Right atrium auricular region (tissue), 2 donors: ENCODE measurements around the gene CBY3. TPM values are rescaled to one million over a fixed set of nuclear protein-coding genes. Genes with fewer than 3 reads are reported as not detected.
A peak's percentile ranks its signal among the peaks of the same experiment; 100 is the strongest.
"Not testable (repeated sequence)": the region's sequence is repeated elsewhere in the genome, so short reads cannot be mapped to it uniquely, and the experiment has no call there.

ENCODE experiments used
- DNase-seq: peaks from one replicate; pipeline ENCODE4 v3.0.0-alpha.2; 2019; ENCODE audit warnings: low spot score
- H3K27ac ChIP-seq, 2 donors: fragments of 200-600 bp; sonication (generic); 1 replicate in 1 of 2; 2 replicates in 1 of 2; pipeline ENCODE4 v1.5.1; 2016 to 2019
- H3K27me3 ChIP-seq, 2 donors: fragments of 200-600 bp; sonication (generic); one replicate each; pipeline versions ENCODE4 v1.5.1 to v1.6.0; 2017 to 2019
- H3K36me3 ChIP-seq: fragments of 200-600 bp; sonication (generic); one replicate; pipeline ENCODE4 v1.5.1; 2016
- H3K4me1 ChIP-seq, 2 donors: fragments of 200-600 bp; sonication (generic); one replicate each; pipeline versions ENCODE4 v1.5.1 to v1.6.0; 2017 to 2019
- H3K4me3 ChIP-seq, 2 donors: fragments of 200-600 bp; sonication (generic); 1 replicate in 1 of 2; 2 replicates in 1 of 2; pipeline ENCODE4 v1.5.1; 2017 to 2019; ENCODE audit warnings: mild to moderate bottlenecking in 1 of 2, moderate library complexity in 1 of 2
- H3K9me3 ChIP-seq, 2 donors: fragments of 200-600 bp; sonication (generic); one replicate each; pipeline ENCODE4 v1.5.1; 2019
- CTCF ChIP-seq, 2 donors: fragments of 200-600 bp; sonication (generic); IDR thresholded peaks; one replicate each; pipeline ENCODE4 v1.5.1; 2019; ENCODE audit warnings: antibody characterized with exemption in 2 of 2
- total RNA-seq, 2 donors: library from RNA; depleted of rRNA; stranded (reverse); fragments of >200 nt; gene quantifications; one replicate each; pipeline ENCODE4 v1.1.0, GENCODE V29; 2016

The CBY3 gene
- total RNA-seq, 2 donors from 2014 or later: not detected

GRCh38 chr5:179680014-179680779, 637 bp downstream of the CBY3 start:
- Histone ChIP-seq H3K27me3 (no peaks in the 10 kb centered on the region), H3K4me1 (peaks cover 0 to 19% of the 10 kb centered on the region in 2 donors), H3K4me3 (no peak overlapping the region), H3K9me3 (no peaks in the 10 kb centered on the region), H3K27ac (no peak overlapping the region), H3K36me3 (no peaks in the 10 kb centered on the region)
- no peak for TF ChIP-seq CTCF (IDR thresholded peaks at IDR 0.05)
- DNase-seq: no peak

GRCh38 chr5:179679014-179679674, 1.7 kb downstream of the CBY3 start:
- TF ChIP-seq CTCF (IDR thresholded peaks at IDR 0.05): peak; percentile 19 to 61
- H3K27ac ChIP-seq: peak overlapping the region; percentile 90 to 91
- no peaks in the 10 kb centered on the region for H3K36me3 ChIP-seq
- DNase-seq: peak; percentile 82
- no peaks in the 10 kb centered on the region for H3K27me3 ChIP-seq
- H3K4me3 ChIP-seq: peak overlapping the region; percentile 73 to 88
- peaks cover 0 to 19% of the 10 kb centered on the region in 2 donors for H3K4me1 ChIP-seq
- H3K9me3 ChIP-seq: no peaks in the 10 kb centered on the region

- TF ChIP-seq CTCF (IDR thresholded peaks at IDR 0.05): no peak
- no peaks in the 10 kb centered on the region for H3K9me3 ChIP-seq
- no peaks in the 10 kb centered on the region for H3K27me3 ChIP-seq
- peak overlapping the region; percentile 90 to 91 for H3K27ac ChIP-seq
- peaks cover 0 to 19% of the 10 kb centered on the region in 2 donors for H3K4me1 ChIP-seq
- H3K4me3 ChIP-seq: peak overlapping the region; percentile 73 to 88
- H3K36me3 ChIP-seq: no peaks in the 10 kb centered on the region
- DNase-seq: peak; percentile 96
Measured at GRCh38 chr5:179678223-179679013, 2.4 kb downstream of the CBY3 start.

- no peaks in the 10 kb centered on the region for H3K36me3 ChIP-seq
- no peak overlapping the region for H3K27ac ChIP-seq
- no peaks in the 10 kb centered on the region for H3K4me1 ChIP-seq
- no peaks in the 10 kb centered on the region for H3K9me3 ChIP-seq
- no peak for DNase-seq
- H3K27me3 ChIP-seq: no peaks in the 10 kb centered on the region
- peak; percentile 21 to 61 for TF ChIP-seq CTCF (IDR thresholded peaks at IDR 0.05)
- no peak overlapping the region for H3K4me3 ChIP-seq
Measured at GRCh38 chr5:179668391-179668790, 12.4 kb downstream of the CBY3 start.

GRCh38 chr5:179661647-179662046, 19.2 kb downstream of the CBY3 start:
- not testable (repeated sequence) for H3K27me3 ChIP-seq, H3K4me1 ChIP-seq, H3K9me3 ChIP-seq, DNase-seq, H3K27ac ChIP-seq, H3K4me3 ChIP-seq, H3K36me3 ChIP-seq

GRCh38 chr5:179658179-179658856, 22.5 kb downstream of the CBY3 start:
- not testable (repeated sequence) for DNase-seq, H3K27me3 ChIP-seq, H3K4me1 ChIP-seq, H3K9me3 ChIP-seq, H3K27ac ChIP-seq, H3K36me3 ChIP-seq
- peak overlapping the region; percentile 33 to 47 for H3K4me3 ChIP-seq

- H3K4me3 ChIP-seq: peak overlapping the region in 1 of 2 donors; percentile 34
- DNase-seq: not testable (repeated sequence)
Measured at GRCh38 chr5:179657302-179658178, 23.3 kb downstream of the CBY3 start.

GRCh38 chr5:179653135-179653534, 27.7 kb downstream of the CBY3 start:
- H3K4me3 ChIP-seq, DNase-seq, H3K27me3 ChIP-seq, H3K36me3 ChIP-seq, H3K27ac ChIP-seq, H3K4me1 ChIP-seq, H3K9me3 ChIP-seq: not testable (repeated sequence)

More at GRCh38 chr5:179657302-179658178, 23.3 kb downstream of the CBY3 start:
- H3K4me1 ChIP-seq, H3K36me3 ChIP-seq, H3K27ac ChIP-seq, H3K9me3 ChIP-seq, H3K27me3 ChIP-seq: not testable (repeated sequence)

- DNase-seq, H3K27ac ChIP-seq, H3K4me1 ChIP-seq, H3K9me3 ChIP-seq, H3K27me3 ChIP-seq, H3K4me3 ChIP-seq, H3K36me3 ChIP-seq: not testable (repeated sequence)
Measured at GRCh38 chr5:179650245-179650644, 30.6 kb downstream of the CBY3 start.
